Right lobe of liver (tissue), 6 donors: ENCODE measurements around the gene METTL17. TPM values are rescaled to one million over a fixed set of nuclear protein-coding genes. Genes with fewer than 3 reads are reported as not detected.
A peak's percentile ranks its signal among the peaks of the same experiment; 100 is the strongest.

ENCODE experiments used
- ATAC-seq, 4 donors: fragments of 200-7000 bp; cut with Tn5 transposase; one replicate each; pipeline ENCODE4 v1.9.1; 2020; ENCODE audit warnings: mild to moderate bottlenecking in 4 of 4, moderate library complexity in 4 of 4
- DNase-seq, 3 donors: peaks; one replicate each; pipeline ENCODE4 v3.0.0-alpha.2; 2020
- H3K27ac ChIP-seq, 3 donors: fragments of 200-600 bp; one replicate each; pipeline ENCODE4 v1.8.0; 2022
- H3K27me3 ChIP-seq, 2 donors: fragments of 200-600 bp; one replicate each; pipeline ENCODE4 v1.8.0; 2022
- H3K36me3 ChIP-seq, 4 donors: fragments of 200-600 bp; sonication (generic) in 1 of 4; one replicate each; pipeline versions ENCODE4 v1.5.1 to v1.8.0; 2017 to 2022; ENCODE audit warnings: control low read depth in 1 of 4
- H3K4me1 ChIP-seq, 4 donors: fragments of 200-600 bp; sonication (generic) in 1 of 4; one replicate each; pipeline versions ENCODE4 v1.5.1 to v1.8.0; 2017 to 2022; ENCODE audit warnings: control low read depth in 1 of 4
- H3K4me3 ChIP-seq, 3 donors: fragments of 200-600 bp; one replicate each; pipeline ENCODE4 v1.8.0; 2022
- H3K9me3 ChIP-seq, 4 donors: fragments of 200-600 bp; sonication (generic) in 1 of 4; one replicate each; pipeline versions ENCODE4 v1.5.1 to v1.8.0; 2017 to 2022; ENCODE audit warnings: control low read depth in 1 of 4
- CTCF ChIP-seq, 4 donors: fragments of 200-600 bp in 3 of 4; fragments of 450-650 bp in 1 of 4; IDR thresholded peaks; one replicate each; pipeline versions ENCODE4 v1.5.1 to v1.8.0; 2016 to 2022; ENCODE audit warnings: antibody characterized with exemption in 4 of 4, mild to moderate bottlenecking in 2 of 4
- POLR2A ChIP-seq: fragments of 450-650 bp; IDR thresholded peaks from one replicate; pipeline ENCODE4 v1.6.1; 2017; ENCODE audit warnings: antibody characterized with exemption, mild to moderate bottlenecking
- WGBS: methylation state at CpG from one replicate; pipeline ENCODE4 v1.1.6; 2018; ENCODE audit warnings: low coverage, low lambda C conversion rate; ENCODE audit not compliant: insufficient coverage; ENCODE audit errors: missing lambda C conversion rate; 5-methylcytosine and 5-hydroxymethylcytosine counted together
- intact Hi-C, 2 donors: fragments of 100-400 bp; cut with DNase I; formaldehyde crosslinking; loops; one replicate each; pipeline versions ENCODE4 v1.11.2 to v1.14.1; 2022
- total RNA-seq, 6 experiments: library from RNA; depleted of rRNA in 2 of 6; stranded (reverse); fragments of >200 nt in 2 of 6; fragmentation: NEBNext Ultra II Directional in 3 of 6; extraction: Animal tissue kit (Norgen Biotek cat#: 25700) in 3 of 6; gene quantifications; one replicate each; pipeline versions ENCODE4 v1.1.0 to v1.2.4, GENCODE V29; 2016 to 2023
- donor health status: DM: no; HTN: yes; CAD: no.
- donor health status: DM: no; HTN: no; CAD: no.
- donor health status: DM: no; HTN: no; CAD: no.
- donor health status: DM: no; HTN: yes; CAD: no.
- donor health status: DM: no; HTN: yes; CAD: no.

METTL17 gene
- total RNA-seq, 6 experiments from 2014 or later = 27.5 to 70.7 (median 34.6) TPM

GRCh38 chr14:20969336-20969735 is 20.4 kb upstream of the METTL17 start:
- no peak overlapping the region for H3K4me3 ChIP-seq
- no peaks in the 10 kb centered on the region for H3K9me3 ChIP-seq
- intact Hi-C loops = no loop called here
- no peaks in the 10 kb centered on the region for H3K36me3 ChIP-seq
- H3K27ac ChIP-seq = no peak overlapping the region
- no peak for TF ChIP-seq POLR2A
- no peak for TF ChIP-seq CTCF (IDR thresholded peaks at IDR 0.05)
- H3K4me1 ChIP-seq = peaks cover 0 to 12% (median 2%) of the 10 kb centered on the region in 4 donors
- WGBS = 75% methylated on average over 3 of the region's 3 CpGs
- no peaks in the 10 kb centered on the region for H3K27me3 ChIP-seq
- ATAC-seq (no peak), DNase-seq (no peak)

- intact Hi-C loops = no loop called here
- H3K9me3 ChIP-seq = no peaks in the 10 kb centered on the region
- 8% methylated on average over 10 of the region's 10 CpGs for WGBS
- H3K36me3 ChIP-seq = no peaks in the 10 kb centered on the region
- H3K4me1 ChIP-seq = peaks cover 0 to 12% (median 2%) of the 10 kb centered on the region in 4 donors
- TF ChIP-seq CTCF (IDR thresholded peaks at IDR 0.05) (no peak), POLR2A (no peak)
- ATAC-seq = peak in 3 of 4 donors; percentile 1 to 29 (median 5)
- H3K27ac ChIP-seq = peak overlapping the region in 1 of 3 donors; percentile 55
- H3K4me3 ChIP-seq = peak overlapping the region; percentile 55 to 70 (median 66)
- H3K27me3 ChIP-seq = no peaks in the 10 kb centered on the region
- no peak for DNase-seq
Observed at GRCh38 chr14:20970647-20970982, 19.2 kb upstream of the METTL17 start.

- Histone ChIP-seq H3K27ac (peak overlapping the region; percentile 47 to 55 (median 54)), H3K4me3 (peak overlapping the region; percentile 55 to 70 (median 66)), H3K27me3 (no peaks in the 10 kb centered on the region), H3K4me1 (peaks cover 0 to 12% (median 2%) of the 10 kb centered on the region in 4 donors), H3K9me3 (no peaks in the 10 kb centered on the region), H3K36me3 (no peaks in the 10 kb centered on the region)
- 0% methylated on average over 12 of the region's 47 CpGs for WGBS
- DNase-seq = peak; percentile 85 to 89 (median 87)
- intact Hi-C loops = no loop called here
- peak; percentile 97 to 99 (median 98) for ATAC-seq
- TF ChIP-seq CTCF (IDR thresholded peaks at IDR 0.05) (peak; percentile 72 to 86 (median 77)), POLR2A (no peak)
Observed at GRCh38 chr14:20970983-20971704, 18.6 kb upstream of the METTL17 start.

GRCh38 chr14:20971705-20972021 is 18.1 kb upstream of the METTL17 start:
- intact Hi-C loops = no loop called here
- TF ChIP-seq CTCF (IDR thresholded peaks at IDR 0.05) (no peak), POLR2A (no peak)
- peaks cover 0 to 12% (median 2%) of the 10 kb centered on the region in 4 donors for H3K4me1 ChIP-seq
- ATAC-seq = no peak
- no peaks in the 10 kb centered on the region for H3K36me3 ChIP-seq
- H3K27me3 ChIP-seq = no peaks in the 10 kb centered on the region
- 8% methylated on average over 5 of the region's 8 CpGs for WGBS
- H3K9me3 ChIP-seq = no peaks in the 10 kb centered on the region
- no peak for DNase-seq
- peak overlapping the region in 2 of 3 donors; percentile 55 to 66 for H3K4me3 ChIP-seq
- peak overlapping the region in 2 of 3 donors; percentile 4 to 55 for H3K27ac ChIP-seq
